GM18861 (cell line): Measurements from ENCODE around the gene SDF4.

ENCODE experiments used
- ATAC-seq: cut with Tn5 transposase; IDR thresholded peaks from one replicate; pipeline ENCODE4 v1.9.1; 2021; ENCODE audit not compliant: unreplicated experiment

The SDF4 gene

DNA sequence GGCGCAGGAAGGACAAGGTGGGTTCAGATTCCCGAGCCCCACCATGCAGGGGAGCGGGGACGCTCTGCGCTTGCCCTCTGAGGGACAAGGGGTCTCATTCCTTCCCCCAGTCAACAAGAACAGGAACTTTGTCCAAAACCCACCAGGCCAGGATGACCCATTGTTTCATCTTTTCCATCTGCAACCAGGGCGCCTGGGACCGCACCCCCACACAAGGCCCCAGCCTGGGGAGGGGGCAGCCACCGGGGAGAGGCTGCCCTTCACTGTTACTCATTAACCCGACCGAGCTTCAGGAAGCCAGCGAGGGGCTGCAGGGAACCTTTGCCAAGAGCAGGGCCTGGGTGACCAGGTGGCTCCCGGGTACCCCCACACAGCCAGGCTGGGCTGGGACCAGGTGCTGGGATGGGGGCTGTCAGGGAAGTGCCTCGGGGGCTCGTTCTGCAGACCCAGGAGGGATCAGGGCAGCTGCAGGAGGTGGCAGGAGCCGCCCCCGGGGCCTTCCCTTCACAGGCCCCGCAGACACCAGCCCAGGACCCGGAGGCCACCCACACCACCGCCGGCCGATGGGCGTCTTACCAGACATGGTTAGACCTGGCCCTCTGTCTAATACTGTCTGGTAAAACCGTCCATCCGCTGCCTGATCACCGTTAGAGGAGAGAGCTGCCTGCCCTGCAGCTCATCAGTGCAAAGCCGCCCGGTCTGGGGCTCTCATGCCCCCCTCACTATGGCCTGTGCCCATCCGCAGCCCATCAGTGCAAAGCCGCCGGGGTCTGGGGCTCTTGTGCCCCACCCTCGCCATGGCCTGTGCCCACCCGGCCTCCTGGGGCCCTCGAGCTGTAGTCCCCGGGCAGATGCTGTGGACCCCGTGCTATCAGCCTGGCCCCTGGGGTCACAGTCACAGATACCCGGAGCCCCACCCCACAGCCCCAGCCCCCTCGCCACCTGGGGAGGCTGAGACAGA is 63.1 kb downstream of the SDF4 start:
- ATAC-seq = no peak

DNA sequence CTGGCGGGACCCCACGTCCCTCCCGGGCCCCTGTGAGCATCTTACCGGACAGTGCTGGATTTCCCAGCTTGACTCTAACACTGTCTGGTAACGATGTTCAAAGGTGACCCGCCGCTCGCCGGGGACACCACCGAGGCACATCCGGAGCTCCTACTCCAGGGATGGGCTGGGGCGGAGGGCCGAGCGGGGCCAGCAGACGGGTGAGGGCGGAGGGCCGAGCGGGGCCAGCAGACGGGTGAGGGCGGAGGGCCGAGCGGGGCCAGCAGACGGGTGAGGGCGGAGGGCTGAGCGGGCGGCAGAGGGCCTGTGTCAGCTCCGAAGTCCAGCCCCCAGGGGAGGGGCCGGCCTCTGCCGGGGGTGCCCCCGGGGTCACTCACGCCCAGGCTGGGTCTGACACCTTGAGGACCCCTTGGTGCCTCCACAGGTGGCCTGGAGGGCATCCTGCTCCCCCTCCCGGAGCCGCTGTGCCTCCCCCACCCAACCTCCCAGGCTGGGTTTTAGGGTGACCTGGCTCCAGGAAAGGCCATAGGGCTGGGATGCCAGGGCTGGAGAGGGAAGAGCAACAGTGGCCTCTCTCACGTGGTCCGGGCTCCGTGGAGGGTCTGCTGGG is 63.9 kb downstream of the SDF4 start:
- no peak for ATAC-seq

DNA sequence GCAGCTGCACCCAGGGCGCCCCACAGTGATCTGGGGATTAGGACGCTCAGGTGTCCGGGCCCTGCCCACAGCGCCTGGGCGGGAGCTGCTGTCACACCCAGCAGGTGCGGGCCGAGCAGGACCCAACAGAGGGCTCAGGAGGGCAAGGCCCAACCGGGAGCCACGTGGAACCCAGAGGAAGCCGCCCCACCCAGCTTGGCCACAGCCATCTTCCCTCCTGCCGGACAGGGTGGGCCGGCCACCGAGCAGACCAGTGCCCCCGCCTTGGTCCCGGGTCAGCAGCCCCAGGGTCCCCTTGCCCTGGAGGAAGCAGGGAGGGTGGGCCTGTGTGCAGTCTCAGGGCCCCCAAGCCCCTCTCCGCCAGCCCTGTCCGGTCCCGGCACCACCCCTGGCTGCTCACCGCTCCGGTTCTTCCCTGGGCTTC is 64.4 kb downstream of the SDF4 start:
- ATAC-seq = no peak
